ENCODE data around the gene M6PR.
"Not testable (repeated sequence)": the region's sequence is repeated elsewhere in the genome, so short reads cannot be mapped to it uniquely, and the experiment has no call there.

Gene M6PR

DNA sequence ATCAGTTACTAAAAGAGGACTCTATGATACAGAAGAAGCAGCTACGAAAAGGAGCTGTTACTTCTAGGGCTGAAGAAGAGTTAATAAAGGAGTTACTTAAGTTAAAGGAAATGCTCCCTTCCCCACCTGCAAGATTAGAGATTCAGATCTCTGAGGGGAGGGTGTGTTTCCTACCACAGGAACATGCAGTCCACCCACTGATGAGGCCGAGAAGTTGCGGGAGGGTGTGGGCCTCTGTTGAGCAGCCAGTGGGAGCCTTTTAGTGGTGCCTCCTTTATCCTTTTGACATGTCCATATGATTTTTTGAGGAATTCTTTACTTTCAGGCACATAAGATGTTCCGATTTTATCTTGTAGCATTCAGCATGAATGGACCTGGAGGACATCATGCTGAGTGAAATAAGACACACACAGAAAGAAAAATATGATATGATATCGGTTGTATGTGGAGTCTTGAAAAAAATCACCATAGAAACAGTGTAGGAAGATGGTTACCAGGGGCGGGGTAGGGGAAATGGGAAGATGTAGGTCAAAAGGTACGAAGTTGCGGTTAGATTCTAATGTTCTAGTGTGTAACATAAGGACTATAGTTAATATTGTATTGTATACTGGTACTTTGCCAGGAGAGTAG is 4.4 kb upstream of the M6PR start:
- Histone ChIP-seq H3K4me3 (no peak overlapping the region), H3K27ac (peak overlapping the region in 3 of 21 experiments; percentile 9 to 92 (median 60))

DNA sequence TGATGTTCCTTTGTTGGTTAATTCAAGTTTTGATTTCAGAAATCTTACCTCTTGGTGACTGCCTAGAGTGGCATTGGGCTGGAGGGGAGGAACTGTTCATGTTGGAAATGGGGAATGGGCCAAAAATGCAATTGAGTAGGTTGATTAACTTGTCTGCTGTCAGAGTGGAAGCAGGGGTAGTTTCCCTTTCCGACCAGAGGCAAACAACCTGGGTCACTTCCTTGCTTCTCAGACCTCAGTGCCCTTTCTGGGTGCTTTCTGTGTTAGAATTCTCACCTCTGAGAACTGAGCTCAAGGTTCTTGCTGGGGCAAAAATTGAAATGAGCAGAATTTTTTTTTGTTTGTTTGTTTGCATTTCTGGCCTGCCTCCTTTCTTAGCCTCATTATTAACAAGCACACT is 2.3 kb upstream of the M6PR start:
- Histone ChIP-seq H3K27ac (peak overlapping the region in 8 of 21 experiments; percentile 2 to 94 (median 92)), H3K4me3 (no peak overlapping the region)

DNA sequence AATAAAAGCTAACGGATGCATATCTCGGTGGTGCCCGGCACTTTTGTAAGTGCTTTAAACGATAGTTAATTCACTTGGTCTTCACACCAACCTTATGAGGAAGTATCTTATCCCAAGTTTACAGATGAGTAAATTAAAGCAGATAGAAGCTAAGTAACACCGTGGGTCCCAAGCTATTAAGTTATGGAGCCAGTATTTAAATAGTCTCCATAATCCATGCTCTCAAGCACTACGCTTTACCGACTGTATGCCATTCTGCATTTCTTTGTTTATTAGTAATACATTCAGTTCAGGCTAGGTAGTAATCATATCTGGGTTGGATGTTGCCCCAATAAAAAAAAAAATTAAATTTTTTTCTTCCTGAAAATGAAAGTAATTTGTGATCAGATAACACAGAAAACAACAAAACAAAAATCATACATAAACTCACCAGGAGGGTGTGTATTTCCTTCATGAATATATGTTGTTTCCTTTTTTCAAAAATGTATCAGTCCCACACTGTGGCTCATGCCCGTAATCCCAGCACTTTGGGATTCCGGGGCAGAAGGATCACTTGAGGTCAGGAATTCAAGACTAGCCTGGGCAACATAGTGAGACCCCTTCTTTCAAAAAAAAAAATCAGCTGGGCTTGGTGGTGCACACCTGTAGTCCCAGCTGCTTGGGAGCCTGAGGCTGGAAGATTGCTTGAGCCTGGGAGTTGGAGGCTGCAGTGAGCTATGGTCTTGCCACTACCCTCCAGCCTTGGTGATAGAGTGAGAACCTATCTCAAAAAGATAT is 1.4 kb upstream of the M6PR start:
- H3K4me3 ChIP-seq: peak overlapping the region; percentile 64 to 96 (median 86)

DNA sequence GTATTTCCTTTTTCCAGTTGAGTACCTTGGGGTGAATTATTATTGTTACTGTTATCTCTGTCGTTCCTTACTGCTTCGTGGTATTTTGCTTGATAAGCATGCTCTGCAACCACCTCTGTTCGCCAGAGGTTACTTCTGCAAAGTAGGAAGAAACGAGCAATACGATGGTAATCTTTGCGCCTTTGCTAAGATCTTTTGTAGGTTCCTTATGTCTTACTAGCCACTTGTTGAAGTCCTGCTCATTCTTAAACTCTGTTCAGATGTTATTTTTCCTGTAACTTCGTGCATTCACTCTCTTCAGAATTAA is 729 bp upstream of the M6PR start:
- peak overlapping the region; percentile 64 to 96 (median 86) for H3K4me3 ChIP-seq
- peak overlapping the region; percentile 62 to 99 (median 94) for H3K27ac ChIP-seq

More for the DNA sequence above, 1.4 kb upstream of the M6PR start:
- H3K27ac ChIP-seq: peak overlapping the region in 19 of 21 experiments; percentile 76 to 99 (median 94)

DNA sequence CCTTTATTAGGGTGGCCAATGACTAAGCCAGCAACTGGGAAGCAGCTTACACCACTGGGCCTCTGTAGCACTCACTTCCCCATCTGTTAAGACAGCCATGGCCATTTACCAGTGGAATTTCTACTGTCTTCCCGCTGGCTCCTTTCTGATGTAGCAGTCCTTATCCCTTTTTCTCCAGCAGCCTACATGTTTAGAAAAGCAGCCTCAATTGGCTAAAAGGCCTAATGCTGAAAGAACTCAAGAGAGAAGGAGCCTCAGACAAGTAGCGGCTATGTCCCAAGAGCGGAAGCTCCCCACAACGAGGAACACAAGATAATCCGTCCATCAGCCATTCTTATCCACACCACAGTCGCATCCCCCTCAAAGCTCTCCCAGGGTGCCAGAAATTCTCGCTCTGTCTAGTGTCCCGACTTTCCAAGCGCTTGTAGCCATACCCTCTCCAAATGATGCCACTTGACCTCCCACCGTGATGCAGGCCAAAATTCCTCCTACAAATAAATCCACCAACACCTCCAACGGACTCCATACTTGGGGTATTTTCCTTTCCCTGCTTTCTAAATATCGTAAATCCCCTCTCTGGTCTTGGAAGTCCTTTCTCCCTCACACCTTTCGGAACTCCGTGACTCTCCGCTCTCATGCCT is 624 bp downstream of the M6PR start:
- peak overlapping the region; percentile 64 to 96 (median 86) for H3K4me3 ChIP-seq
- H3K27ac ChIP-seq: peak overlapping the region; percentile 62 to 99 (median 94)

DNA sequence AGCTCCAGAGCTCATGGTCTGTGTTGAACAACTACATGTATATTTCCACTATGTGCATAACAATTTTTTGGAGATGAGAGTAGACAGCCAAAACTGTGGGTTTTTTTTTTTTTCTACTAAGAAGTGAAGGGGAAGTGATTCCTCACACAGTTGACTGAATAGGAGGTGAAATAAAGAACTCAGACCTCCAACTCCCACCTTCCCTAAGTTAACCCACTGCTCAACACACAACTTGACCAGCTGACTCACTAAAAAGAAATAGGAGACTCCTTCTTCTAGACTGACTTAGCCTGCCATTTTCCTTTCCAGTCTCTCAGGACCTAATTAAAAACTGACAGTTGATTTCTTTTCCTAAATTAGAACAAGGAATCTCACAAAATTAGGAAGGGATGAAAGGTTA is 1.7 kb downstream of the M6PR start:
- Histone ChIP-seq H3K27ac (peak overlapping the region in 2 of 21 experiments; percentile 92 to 94), H3K4me3 (no peak overlapping the region)

DNA sequence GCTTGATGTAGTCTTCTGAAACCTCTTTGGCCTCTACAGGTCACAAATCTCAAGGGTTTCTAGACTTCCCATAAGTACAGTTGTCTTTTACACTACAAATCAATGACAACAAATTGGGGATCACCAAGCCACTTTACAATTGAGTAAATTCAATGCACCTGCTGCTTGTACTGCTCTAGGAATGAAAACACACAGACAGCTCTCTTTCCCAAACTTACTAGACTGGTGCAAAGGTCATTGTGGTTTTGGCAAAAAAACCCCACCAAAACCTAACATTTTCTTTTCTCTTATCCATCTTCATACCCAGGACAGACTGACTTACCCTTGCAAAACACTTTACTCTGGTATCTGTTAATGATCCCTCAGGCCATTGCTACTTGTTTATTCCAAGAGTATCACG is 2.7 kb downstream of the M6PR start:
- peak overlapping the region in 1 of 21 experiments; percentile 7 for H3K27ac ChIP-seq
- H3K4me3 ChIP-seq: no peak overlapping the region

DNA sequence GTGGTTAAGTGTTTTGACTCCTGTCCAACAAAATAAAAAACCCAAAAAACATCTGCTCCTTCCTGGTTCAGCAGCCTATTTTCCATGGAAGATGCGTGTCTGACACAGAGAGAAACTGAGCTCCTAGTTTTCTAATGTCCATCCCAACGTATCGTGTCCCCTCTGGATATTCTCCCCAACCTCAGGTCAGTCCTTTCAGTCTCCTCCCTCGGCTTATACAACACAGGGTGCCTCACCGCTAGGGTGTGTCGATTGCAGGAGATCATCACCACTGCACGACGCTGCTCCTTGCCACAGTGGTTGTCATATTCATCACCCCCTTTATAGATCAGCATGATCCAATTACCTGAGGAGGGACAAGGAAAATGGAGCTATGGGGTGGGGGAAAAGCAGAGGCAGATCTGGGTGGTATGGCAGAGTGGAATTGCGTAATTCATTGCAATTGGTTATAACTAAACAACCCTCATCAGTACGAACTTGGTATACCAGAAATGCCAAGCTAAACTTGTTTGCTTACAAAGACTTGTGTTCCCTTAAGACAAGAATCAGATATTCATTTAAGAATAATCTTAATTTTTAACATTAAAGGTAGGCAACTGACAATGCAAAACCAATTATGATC is 5.8 kb downstream of the M6PR start:
- no peak overlapping the region for H3K27ac ChIP-seq

DNA sequence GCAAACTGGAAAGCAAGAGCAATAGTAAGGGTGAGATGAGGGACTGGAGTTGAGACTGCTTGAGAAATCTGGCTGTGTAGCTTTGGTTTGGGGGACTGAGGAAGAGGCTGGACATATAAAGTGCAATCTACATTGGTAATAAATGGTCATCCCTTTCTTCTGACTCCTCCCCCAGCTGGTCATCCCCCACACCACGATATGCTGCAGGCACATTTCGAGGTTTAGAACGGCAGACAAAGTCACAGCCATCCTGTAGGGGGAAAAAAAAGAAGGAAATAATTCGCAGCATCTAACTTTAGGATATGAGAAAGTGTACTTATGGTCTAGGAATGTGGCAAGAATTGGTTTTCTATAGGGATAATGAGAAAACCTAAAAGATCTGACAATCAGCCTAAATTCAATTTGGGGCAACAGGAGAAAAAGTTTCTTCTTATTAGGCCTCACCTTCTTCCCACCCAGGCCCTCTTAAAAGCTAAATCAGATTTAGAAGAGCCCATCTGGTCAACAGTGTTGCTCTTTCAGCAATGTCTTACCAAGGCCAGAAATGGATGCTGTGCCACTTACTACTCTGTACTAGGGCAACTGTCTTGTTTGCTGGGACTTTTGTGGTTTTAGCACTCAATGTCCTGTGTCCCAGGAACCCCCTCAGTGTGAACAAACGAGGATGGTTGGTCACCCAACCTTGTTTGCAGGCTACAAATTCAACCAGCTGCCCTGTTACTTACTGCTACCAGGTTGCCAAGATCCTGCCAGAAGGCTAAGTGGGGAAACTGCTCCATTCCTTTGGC is 7.6 kb downstream of the M6PR start:
- Histone ChIP-seq H3K4me3 (no peak overlapping the region), H3K27ac (no peak overlapping the region)

More for the DNA sequence above, 5.8 kb downstream of the M6PR start:
- H3K4me3 ChIP-seq: no peak overlapping the region

DNA sequence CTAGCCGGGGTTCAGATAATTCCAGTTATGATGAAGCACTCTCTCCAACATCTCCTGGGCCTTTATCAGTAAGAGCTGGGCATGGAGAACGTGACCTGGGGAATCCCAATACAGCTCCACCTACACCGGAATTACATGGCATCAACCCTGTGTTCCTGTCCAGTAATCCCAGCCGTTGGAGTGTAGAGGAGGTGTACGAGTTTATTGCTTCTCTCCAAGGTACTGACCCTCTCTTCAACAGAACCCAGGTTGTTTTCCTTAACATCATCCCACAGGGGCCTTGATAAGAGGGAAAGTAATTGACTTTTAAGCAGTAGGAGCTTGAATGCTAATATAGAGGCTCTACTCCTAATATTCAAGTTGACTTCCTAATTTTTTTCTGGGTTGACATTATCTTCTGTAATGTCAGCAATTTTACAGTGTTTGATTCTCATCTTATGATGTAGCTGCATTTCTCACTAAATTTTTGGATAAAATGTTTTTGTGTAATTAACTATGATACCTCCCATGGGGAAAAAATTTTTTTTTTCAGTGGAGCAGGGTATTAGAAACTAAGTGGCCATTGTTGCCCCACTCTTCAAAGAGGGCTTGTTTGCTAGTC is 11.5 kb downstream of the M6PR start:
- not testable (repeated sequence) for H3K27ac ChIP-seq, H3K4me3 ChIP-seq

DNA sequence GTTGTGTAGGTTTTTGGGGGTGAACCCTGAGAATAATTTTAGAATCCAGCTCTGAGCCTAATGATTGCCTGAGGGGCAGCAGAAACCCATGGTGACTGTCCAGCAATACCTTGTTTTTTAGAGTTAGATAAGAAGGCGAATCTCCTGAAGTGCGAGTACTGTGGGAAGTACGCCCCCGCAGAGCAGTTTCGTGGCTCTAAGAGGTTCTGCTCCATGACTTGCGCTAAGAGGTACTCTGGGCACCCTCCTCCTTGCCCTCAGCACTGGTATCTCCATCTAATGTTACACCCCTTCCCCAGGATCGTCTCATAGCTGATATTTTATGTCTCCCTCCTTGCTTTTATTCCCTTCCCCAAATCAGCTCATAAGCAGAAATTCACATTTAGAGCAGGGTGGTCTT is 12.7 kb downstream of the M6PR start:
- no peak overlapping the region for H3K4me3 ChIP-seq
- H3K27ac ChIP-seq: no peak overlapping the region

DNA sequence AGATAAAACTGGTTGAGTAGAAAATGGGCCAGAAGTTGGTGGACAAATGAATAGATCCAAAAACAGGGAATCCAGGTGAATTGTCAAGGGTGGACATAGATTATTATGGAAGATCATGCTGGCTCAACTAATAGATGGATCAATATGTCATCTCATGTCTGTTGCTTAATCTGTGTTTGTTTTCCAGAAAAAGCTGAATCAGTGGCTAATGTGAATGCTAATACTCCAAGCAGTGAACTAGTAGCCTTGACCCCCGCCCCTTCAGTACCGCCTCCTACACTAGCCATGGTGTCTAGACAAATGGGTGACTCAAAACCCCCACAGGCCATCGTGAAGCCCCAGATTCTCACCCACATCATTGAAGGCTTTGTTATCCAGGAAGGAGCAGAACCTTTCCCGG is 15.4 kb downstream of the M6PR start:
- H3K4me3 ChIP-seq: not testable (repeated sequence)

DNA sequence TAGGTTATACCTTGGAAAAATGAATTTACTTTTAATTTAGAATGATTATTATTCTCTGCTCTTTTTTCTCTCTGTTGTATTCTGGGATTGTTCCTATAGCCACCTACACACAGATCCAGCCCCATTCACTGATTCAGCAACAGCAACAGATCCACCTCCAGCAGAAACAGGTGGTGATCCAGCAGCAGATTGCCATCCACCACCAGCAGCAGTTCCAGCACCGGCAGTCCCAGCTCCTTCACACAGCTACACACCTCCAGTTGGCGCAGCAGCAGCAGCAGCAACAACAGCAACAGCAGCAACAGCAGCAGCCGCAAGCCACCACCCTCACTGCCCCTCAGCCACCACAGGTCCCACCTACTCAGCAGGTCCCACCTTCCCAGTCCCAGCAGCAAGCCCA is 17.0 kb downstream of the M6PR start:
- not testable (repeated sequence) for H3K4me3 ChIP-seq, H3K27ac ChIP-seq

More for the DNA sequence above, 15.4 kb downstream of the M6PR start:
- not testable (repeated sequence) for H3K27ac ChIP-seq

DNA sequence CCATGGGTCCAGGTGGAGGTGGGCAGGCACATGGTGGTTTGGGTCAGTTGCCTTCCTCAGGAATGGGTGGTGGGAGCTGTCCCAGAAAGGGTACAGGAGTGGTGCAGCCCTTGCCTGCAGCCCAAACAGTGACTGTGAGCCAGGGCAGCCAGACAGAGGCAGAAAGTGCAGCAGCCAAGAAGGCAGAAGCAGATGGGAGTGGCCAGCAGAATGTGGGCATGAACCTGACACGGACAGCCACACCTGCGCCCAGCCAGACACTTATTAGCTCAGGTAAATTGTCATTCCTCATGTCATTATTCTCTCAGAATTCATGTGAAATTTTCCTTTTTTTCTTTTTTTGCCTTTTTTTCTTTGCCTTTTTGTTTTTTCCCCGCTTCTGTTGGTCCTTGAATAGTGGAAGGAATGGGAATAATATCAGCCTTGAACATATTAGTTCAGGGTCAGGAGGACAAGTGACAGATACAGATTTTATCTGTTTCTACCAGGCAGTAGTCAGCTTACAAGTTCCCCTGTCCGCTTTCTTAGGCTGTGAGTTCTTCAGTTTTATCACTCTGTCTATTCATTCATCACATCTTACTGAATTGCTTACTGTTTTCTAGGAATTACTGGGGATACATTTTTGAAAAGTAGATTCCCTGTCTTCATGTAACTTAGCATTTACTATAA is 18.7 kb downstream of the M6PR start:
- not testable (repeated sequence) for H3K4me3 ChIP-seq, H3K27ac ChIP-seq

DNA sequence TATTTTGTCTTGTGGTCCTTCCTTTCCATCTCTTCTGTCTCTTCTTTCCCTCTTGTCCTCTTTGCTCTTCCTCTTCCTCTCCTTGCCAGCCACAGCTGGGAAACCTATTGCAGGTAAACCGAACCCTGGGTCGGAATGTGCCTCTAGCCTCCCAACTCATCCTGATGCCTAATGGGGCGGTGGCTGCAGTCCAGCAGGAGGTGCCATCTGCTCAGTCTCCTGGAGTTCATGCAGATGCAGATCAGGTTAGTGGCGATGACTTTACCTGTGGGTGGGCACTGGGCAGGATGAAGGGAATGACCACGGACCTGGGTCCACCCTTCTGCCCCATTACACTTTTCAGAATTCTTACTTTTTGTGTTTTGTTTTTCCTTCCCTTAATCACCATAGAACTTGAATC is 26.9 kb downstream of the M6PR start:
- no peak overlapping the region for H3K27ac ChIP-seq

DNA sequence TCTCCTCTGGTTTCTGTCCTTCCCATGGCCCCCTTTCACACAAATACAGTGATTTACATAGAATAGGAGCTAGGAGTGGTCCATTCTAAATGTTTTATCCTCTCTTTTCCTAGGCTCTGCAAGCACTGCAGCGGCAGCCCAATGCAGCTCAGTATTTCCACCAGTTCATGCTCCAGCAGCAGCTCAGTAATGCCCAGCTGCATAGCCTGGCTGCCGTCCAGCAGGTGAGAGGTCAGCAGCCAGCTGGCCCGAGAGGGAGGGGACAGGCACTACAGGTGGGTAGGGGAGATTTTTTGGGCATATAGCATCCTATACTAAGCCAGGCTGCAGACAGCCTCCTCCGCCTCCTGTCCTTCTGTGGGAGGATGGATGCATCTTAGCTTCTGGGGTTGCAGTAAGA is 29.8 kb downstream of the M6PR start:
- not testable (repeated sequence) for H3K4me3 ChIP-seq, H3K27ac ChIP-seq

More for the DNA sequence above, 26.9 kb downstream of the M6PR start:
- no peak overlapping the region for H3K4me3 ChIP-seq

DNA sequence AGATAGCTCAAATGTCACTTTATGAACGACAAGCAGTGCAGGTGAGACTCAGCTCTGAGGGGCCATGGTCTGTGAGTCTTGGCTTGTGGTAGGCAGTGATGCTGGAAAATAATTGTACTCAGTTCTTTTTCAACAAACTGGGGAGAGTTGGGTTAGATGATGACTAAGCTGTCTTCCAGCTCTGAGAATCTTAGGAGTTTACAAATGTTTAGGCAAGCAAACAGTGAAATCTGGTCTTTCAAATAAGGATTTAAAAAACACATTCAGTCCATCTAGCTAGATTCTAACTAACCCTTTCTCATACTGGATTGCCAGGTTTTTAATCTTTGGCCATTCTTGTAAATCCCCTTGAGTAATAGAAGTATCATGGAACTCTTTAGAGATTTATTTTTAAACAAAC is 31.7 kb downstream of the M6PR start:
- H3K27ac ChIP-seq: no peak overlapping the region
- H3K4me3 ChIP-seq: no peak overlapping the region

DNA sequence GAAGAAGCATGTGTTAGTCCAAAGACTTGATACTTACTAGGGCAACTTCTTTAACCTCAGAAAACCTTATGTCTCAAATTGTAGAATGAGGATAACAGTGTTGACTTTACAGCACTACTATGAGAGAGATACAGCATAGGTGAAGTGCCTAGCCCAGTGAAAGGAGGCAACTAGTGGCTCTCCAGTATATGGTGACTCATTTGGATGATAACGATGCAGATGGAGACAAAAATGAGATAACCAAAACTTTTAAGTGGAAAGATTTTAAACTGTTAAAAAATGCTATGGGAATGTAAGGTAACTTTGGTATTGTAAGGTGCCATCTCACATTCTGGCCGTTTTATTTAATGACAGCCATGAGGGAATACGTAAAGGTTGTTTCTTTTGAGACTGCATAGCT is 32.4 kb downstream of the M6PR start:
- H3K4me3 ChIP-seq: no peak overlapping the region

DNA sequence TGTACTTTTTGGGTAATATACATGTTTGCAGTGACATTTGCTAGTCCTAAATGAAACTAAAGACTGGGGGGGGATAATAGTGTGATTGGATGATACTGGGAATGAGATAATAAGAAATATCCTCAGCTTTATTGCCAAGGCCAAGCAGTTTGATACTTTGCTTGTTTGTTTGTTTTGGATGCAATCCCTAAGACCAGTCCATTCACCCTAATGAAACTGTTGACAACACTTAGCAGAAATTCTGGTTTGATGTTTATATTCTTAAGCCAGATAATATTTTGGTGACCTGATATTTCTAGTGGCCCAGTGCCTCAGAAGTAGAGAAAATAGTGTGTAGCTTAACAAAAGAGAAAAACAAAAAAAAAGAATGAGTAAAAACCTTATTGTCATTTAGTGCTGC is 33.3 kb downstream of the M6PR start:
- Histone ChIP-seq H3K4me3 (no peak overlapping the region), H3K27ac (no peak overlapping the region)

More for the DNA sequence above, 32.4 kb downstream of the M6PR start:
- H3K27ac ChIP-seq: no peak overlapping the region
